HG03469 (cell line): ENCODE measurements around the gene NAA38.

Experiments
- ATAC-seq: cut with Tn5 transposase; IDR thresholded peaks from one replicate; pipeline ENCODE4 v1.9.1; 2021; ENCODE audit warnings: mild to moderate bottlenecking, moderate library complexity, moderate number of reproducible peaks; ENCODE audit not compliant: unreplicated experiment

The NAA38 gene

GRCh38 chr17:7852919-7853690, 4.3 kb downstream of the NAA38 start:
- no peak for ATAC-seq

DNA sequence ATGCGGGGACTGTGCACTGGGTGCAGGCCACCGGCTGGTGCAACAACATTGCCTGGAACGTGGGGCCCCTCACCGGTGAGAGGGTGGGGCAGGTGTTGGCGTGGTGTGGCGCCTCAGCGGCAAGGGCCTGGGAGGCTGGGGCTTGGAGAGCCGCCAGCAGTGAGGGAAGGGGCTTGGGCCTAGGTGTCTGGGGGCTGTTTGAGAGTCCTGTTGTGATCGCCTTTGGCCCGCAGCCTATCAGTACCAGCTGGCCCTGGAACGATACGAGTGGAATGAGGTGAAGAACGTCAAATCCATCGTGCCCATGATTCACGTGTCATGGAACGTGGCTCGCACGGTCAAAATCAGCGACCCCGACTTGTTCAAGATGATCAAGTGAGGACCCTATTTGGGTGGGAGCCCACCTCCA, 5.1 kb downstream of the NAA38 start:
- ATAC-seq = no peak

DNA sequence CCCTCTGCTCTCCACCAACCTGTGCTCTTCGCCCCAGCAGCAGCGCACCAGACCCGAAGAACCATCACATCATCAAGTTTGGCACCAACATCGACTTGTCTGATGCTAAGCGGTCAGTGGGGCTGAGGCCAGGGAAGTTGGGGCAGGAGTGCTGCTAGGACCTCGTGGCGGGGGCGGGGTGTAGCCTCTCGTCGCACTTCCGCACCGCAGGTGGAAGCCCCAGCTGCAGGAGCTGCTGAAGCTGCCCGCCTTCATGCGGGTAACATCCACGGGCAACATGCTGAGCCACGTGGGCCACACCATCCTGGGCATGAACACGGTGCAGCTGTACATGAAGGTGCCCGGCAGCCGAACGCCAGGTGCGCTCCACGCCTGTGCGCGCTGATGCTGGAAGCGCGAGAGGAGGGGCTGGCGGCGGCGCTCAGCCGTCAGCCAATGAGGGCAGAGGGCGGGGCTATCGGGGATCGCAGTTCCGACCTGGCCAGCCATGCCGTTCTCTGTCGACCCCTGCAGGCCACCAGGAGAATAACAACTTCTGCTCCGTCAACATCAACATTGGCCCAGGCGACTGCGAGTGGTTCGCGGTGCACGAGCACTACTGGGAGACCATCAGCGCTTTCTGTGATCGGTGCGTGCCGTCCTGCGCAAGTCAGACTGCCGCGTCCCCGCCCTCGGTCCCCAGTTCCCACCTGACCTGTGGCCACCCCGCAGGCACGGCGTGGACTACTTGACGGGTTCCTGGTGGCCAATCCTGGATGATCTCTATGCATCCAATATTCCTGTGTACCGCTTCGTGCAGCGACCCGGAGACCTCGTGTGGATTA, 5.7 kb downstream of the NAA38 start:
- peak; percentile 35 for ATAC-seq

- ATAC-seq = no peak
These were observed 6.5 kb downstream of the NAA38 start for GRCh38 chr17:7850701-7851437.

DNA sequence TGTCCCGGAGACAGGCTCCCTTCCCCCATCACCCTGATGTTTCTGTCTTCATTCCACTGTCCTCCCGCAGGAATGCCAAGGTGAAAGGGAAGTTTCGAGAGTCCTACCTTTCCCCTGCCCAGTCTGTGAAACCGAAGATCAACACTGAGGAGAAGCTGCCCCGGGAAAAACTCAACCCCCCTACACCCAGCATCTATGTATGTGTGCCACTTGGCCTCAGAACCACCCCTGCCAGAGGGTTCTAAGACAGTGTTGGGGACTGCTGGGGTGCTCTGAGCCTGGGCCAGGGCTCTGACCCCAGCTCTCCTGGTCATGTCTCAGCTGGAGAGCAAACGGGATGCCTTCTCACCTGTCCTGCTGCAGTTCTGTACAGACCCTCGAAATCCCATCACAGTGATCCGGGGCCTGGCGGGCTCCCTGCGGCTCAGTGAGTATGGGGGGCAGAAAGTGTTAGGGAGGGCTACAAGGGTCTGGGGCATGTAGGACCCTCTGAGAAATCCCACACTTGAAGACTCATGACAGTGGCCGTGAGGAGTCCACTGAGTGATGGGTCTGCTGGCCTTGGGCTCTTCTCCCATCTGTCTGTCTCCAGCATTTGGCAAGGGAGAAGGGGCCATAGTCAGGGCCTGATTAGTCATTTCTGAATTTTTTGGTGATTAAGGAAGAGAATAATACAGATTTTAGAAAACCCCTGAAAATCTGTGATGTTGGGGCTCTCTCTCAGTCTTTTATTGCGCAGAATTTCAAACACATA, 7.4 kb downstream of the NAA38 start:
- ATAC-seq = no peak

- no peak for ATAC-seq
These were observed 8.1 kb downstream of the NAA38 start for GRCh38 chr17:7849130-7849750.

DNA sequence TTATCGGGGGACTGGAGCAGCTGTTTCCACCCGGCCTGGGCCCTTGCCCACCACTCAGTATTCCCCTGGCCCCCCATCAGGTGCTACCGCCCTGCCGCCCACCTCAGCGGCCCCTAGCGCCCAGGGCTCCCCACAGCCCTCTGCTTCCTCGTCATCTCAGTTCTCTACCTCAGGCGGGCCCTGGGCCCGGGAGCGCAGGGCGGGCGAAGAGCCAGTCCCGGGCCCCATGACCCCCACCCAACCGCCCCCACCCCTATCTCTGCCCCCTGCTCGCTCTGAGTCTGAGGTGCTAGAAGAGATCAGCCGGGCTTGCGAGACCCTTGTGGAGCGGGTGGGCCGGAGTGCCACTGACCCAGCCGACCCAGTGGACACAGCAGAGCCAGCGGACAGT, 8.6 kb downstream of the NAA38 start:
- ATAC-seq = no peak

GRCh38 chr17:7848131-7848579, 9.2 kb downstream of the NAA38 start:
- ATAC-seq = no peak

- no peak for ATAC-seq
These were observed 10.3 kb downstream of the NAA38 start for GRCh38 chr17:7846765-7847661.

DNA sequence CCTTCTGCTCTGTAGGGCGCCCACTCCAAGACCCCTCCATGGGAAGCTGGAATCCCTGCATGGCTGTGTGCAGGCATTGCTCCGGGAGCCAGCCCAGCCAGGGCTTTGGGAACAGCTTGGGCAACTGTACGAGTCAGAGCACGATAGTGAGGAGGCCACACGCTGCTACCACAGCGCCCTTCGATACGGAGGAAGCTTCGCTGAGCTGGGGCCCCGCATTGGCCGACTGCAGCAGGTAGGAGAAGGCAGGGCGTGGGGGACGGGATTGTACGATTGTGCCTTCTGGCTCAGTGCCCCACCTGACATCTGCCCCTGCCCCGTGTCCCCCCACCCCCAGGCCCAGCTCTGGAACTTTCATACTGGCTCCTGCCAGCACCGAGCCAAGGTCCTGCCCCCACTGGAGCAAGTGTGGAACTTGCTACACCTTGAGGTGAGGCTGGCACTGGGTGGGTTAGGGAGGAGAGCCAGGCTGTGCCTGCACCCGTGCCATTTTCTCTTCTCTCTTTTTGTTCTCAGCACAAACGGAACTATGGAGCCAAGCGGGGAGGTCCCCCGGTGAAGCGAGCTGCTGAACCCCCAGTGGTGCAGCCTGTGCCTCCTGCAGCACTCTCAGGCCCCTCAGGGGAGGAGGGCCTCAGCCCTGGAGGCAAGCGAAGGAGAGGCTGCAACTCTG, 11.2 kb downstream of the NAA38 start:
- ATAC-seq = no peak

DNA sequence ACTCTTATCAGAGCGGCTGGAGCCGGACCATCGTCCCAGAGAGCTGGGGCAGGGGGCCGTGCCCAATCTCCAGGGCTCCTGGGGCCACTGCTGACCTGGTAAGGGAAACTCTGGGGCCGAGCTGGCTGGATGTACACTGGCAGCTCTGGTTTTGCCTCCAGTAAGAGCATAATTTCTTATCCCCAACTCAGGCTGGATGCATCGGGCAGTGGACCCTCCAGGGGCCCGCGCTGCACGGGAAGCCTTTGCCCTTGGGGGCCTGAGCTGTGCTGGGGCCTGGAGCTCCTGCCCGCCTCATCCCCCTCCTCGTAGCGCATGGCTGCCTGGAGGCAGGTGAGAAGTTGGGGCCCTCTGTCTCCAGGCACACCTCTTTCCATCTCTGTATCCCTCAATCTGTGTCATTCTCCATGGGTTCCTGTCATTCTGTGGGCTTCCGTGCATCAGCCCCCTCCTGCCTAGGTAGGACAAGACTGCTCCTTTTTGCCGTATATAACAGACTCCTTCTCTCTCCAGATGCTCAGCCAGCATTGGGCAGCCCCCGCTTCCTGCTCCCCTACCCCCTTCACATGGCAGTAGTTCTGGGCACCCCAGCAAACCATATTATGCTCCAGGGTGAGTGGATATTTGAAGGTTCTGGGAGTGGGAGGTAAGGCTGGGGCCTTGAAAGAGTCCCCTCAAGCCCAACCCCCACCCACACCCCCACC, 11.8 kb downstream of the NAA38 start:
- no peak for ATAC-seq

DNA sequence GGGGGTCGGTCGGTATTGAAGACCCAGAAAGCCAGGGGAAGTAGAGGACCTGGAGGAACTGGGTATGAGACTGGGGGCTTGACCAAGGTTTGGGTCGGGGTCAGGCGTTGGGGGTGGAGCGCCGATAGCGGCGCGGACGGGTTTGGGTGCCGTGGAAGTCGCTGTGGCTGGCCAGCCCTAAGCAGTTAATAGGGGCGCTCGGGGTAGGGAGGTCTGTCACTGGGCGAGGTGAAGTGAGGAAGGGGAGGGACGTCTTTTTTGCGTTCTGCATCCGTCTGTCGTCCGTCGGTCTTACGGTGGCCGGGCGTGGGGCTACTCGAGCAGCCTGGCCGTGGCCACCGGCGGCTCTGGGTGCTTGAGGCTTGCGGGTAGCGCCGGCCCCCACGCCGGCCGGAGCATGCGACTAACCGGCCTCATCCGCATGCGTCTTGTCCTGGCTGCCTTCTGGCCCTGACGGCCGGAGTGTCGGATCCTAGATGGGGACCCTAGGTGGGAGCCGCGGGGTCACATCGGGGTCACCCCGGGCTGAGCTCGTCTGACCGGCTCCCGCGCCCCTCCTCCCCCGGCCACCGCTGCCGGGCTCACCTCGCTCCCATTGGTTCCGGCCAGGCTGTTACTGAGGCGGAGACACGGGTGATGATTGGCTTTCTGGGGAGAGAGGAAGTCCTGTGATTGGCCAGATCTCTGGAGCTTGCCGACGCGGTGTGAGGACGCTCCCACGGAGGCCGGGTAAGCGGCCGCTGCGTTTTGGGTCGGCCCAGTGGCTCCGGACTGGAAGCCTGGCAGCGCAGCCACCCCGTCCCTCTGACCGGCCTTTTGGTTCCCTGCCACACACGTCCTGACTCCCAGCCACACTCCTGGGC, 12.8 kb downstream of the NAA38 start:
- ATAC-seq = peak; percentile 28

GRCh38 chr17:7843536-7844291, 13.6 kb downstream of the NAA38 start:
- ATAC-seq = no peak

DNA sequence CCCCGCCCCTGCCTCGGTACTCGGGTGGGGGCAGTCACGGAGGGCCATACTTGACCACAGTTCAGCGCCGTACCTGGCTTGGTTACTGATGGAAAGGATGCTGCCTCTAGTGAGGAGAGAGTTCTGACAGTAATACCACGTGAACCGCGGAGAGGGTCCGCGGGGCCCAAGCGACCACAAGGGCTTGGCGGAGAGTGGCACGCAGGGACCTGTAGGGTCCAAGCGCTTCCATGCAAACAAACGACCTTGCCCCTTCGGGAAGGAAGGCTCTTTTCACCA, 14.2 kb downstream of the NAA38 start:
- ATAC-seq = no peak

DNA sequence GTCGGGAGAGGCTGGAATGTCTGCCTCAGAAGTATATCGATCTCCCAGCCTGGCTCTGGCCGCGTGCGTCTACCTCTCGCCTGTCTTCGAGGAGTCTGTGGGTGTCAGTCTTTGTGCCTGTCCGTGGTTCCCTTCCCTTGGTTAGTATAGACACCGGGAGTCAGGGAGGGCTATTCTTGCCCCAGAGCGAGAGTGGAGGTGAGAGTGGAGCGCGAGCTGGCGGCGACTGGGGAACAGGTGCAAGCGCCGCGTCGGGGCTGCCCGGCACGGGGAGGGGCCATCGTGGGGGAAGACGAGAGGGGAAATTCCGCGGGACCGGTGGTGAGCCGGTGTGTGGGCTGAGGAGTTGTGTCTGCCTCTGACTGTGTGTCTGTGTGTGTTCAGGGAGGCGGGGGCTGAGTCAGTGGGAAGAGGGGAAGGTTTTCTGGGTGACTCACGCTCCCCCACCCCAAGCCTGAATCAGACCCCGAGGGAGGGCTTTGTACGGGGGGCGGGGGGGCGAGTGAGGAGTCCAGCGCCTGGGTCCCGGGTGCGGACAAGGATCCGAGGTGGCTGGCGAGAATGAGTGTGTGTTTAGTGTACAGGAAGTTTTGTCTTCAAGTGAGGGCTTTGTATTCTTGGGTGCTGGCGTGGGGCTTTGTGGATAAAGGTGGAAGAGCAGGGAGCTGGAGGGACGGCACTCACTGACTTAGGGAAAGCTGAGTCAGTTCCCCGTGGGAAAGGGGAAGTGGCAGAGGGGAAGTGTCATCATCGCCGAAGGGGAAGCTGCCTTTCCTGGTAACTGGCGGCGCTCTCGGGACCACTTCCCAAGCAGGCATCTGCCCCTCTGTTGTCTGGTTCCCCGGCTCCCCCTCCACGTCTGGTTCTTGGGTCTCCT, 14.7 kb downstream of the NAA38 start:
- peak; percentile 19 for ATAC-seq

DNA sequence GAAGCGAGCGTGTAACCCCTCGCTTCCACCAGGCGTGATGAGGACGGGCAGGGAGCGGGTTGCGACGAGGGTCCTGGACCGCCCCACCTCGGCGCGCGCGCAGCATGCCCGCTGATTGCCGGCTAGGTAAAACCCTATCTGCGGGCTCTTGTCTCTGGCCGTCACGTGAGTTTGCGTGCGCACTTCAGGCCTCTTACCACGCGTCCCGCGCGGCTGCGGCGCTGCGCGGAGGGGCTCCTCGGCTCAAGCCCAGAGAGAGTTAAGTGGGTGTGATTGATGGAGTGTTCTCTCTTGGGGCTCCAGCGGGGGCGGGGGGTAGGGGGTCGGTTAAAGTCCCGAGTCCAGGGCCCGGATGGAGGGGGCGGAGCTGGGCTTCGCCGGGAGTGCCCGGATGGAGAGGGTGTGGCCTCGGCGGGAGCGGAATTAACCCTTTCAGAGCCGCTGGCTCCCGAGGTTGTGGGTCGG, 15.4 kb downstream of the NAA38 start:
- ATAC-seq = peak; percentile 11
